KMS-11 (cell line): ENCODE measurements around the gene CDK11B.
A peak's percentile ranks its signal among the peaks of the same experiment; 100 is the strongest.
"Not testable (repeated sequence)": the region's sequence is repeated elsewhere in the genome, so short reads cannot be mapped to it uniquely, and the experiment has no call there.

Experiments
- H2AFZ ChIP-seq: fragments of 200-600 bp; sonication (generic); 2 replicates; pipeline ENCODE4 v1.6.1; 2016; ENCODE audit warnings: antibody characterized with exemption, mixed run types, low read depth
- H3K27ac ChIP-seq: fragments of 200-600 bp; sonication (generic); 2 replicates; pipeline ENCODE4 v1.6.1; 2016; ENCODE audit warnings: mild to moderate bottlenecking, mixed run types
- H3K27me3 ChIP-seq: fragments of 200-600 bp; sonication (generic); 2 replicates; pipeline ENCODE4 v1.6.1; 2017; ENCODE audit warnings: mild to moderate bottlenecking, low read depth, mixed run types, moderate library complexity; ENCODE audit not compliant: insufficient read depth
- H3K36me3 ChIP-seq: fragments of 200-600 bp; sonication (generic); 2 replicates; pipeline ENCODE4 v1.6.1; 2017; ENCODE audit warnings: mild to moderate bottlenecking, mixed run types; ENCODE audit not compliant: insufficient read depth
- H3K4me1 ChIP-seq: fragments of 200-600 bp; sonication (generic); 2 replicates; pipeline ENCODE4 v1.6.1; 2016; ENCODE audit warnings: mild to moderate bottlenecking, low read depth, mixed run types; ENCODE audit not compliant: poor library complexity, severe bottlenecking
- H3K4me2 ChIP-seq: fragments of 200-600 bp; sonication (generic); 2 replicates; pipeline ENCODE4 v1.7.0; 2016; ENCODE audit warnings: mild to moderate bottlenecking, mixed run types
- H3K4me3 ChIP-seq: fragments of 200-600 bp; sonication (generic); IDR thresholded peaks from 2 replicates; pipeline ENCODE4 v1.6.1; 2017; ENCODE audit warnings: low read depth, low read length, mixed read lengths; ENCODE audit not compliant: insufficient read depth
- H3K79me2 ChIP-seq: fragments of 200-600 bp; sonication (generic); 2 replicates; pipeline ENCODE4 v1.6.1; 2016; ENCODE audit warnings: low read depth, mixed run types; ENCODE audit not compliant: insufficient read depth
- H3K9ac ChIP-seq: fragments of 200-600 bp; sonication (generic); 2 replicates; pipeline ENCODE4 v1.6.1; 2016; ENCODE audit warnings: mild to moderate bottlenecking, mixed run types
- H4K20me1 ChIP-seq: fragments of 200-600 bp; sonication (generic); 2 replicates; pipeline ENCODE4 v1.6.1; 2016; ENCODE audit warnings: mild to moderate bottlenecking, mixed run types; ENCODE audit not compliant: insufficient read depth
- TF ChIP-seq, protein P1 (sequence below): fragments of 200-600 bp; sonication (generic); conservative IDR thresholded peaks from 2 replicates; pipeline ENCODE4 v1.6.1; 2017; ENCODE audit warnings: low read depth, mild to moderate bottlenecking, antibody characterized with exemption, low read length, moderate library complexity, mixed read lengths

CDK11B gene

GRCh38 chr1:1658583-1659549 lies at the start of gene CDK11B:
TSS of gene CDK11B (minus strand) at chr1:1659004. CDS start at chr1:1657485, 1,519 bp downstream.
- peak within 1 kb of the TSS; percentile 52 for H2AFZ ChIP-seq
- H3K36me3 ChIP-seq, result peaks cover 19% of the 10 kb centered on the region; the same call in 1 of the 2 replicates
- H4K20me1 ChIP-seq, result not testable (repeated sequence)

GRCh38 chr1:1707897-1708296 lies 49.1 kb upstream of the CDK11B start:
- not testable (repeated sequence) for H4K20me1 ChIP-seq, H3K27ac ChIP-seq, H3K79me2 ChIP-seq, H3K36me3 ChIP-seq, H3K4me1 ChIP-seq, H3K27me3 ChIP-seq, H2AFZ ChIP-seq, H3K4me3 ChIP-seq, H3K9ac ChIP-seq, H3K4me2 ChIP-seq

More at GRCh38 chr1:1658583-1659549, at the start of gene CDK11B:
- not testable (repeated sequence) for H3K27me3 ChIP-seq, H3K4me1 ChIP-seq, H3K4me3 ChIP-seq
- Histone ChIP-seq H3K9ac (peak within 1 kb of the TSS; percentile 63; the same call in 1 of the 2 replicates), H3K27ac (peak within 1 kb of the TSS; percentile 75), H3K79me2 (peaks cover 13% of the 10 kb centered on the region; the same call in 1 of the 2 replicates), H3K4me2 (peak within 1 kb of the TSS; percentile 39; the same call in 1 of the 2 replicates)
- TF ChIP-seq, protein P1, sequence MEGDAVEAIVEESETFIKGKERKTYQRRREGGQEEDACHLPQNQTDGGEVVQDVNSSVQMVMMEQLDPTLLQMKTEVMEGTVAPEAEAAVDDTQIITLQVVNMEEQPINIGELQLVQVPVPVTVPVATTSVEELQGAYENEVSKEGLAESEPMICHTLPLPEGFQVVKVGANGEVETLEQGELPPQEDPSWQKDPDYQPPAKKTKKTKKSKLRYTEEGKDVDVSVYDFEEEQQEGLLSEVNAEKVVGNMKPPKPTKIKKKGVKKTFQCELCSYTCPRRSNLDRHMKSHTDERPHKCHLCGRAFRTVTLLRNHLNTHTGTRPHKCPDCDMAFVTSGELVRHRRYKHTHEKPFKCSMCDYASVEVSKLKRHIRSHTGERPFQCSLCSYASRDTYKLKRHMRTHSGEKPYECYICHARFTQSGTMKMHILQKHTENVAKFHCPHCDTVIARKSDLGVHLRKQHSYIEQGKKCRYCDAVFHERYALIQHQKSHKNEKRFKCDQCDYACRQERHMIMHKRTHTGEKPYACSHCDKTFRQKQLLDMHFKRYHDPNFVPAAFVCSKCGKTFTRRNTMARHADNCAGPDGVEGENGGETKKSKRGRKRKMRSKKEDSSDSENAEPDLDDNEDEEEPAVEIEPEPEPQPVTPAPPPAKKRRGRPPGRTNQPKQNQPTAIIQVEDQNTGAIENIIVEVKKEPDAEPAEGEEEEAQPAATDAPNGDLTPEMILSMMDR, result peak; percentile 45; the same call in 1 of the 2 replicates

DNA sequence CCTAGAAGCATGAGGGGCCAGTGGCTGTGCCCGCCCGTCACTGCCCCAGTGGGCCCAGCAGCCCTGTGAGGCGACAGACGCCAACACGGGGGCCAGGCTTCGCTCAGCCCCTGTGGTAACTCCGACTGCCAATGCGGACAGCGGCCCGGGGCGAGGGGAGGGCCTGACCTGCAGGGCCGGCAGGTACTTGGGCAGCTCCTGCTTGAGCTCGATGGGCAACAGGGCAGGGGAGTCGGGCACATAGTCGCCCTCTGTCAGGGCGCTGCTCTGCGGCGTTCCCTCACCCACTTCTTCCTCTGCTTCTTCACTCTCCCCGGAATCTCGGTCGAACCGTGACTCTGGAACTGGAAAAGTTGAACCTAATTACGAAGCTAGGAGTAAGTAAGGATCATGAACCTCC lies 48.4 kb upstream of the CDK11B start:
- not testable (repeated sequence) for H3K27ac ChIP-seq, H3K79me2 ChIP-seq, H3K9ac ChIP-seq, H3K27me3 ChIP-seq, H3K4me1 ChIP-seq, H3K4me2 ChIP-seq, H4K20me1 ChIP-seq, H3K4me3 ChIP-seq, H2AFZ ChIP-seq, H3K36me3 ChIP-seq

DNA sequence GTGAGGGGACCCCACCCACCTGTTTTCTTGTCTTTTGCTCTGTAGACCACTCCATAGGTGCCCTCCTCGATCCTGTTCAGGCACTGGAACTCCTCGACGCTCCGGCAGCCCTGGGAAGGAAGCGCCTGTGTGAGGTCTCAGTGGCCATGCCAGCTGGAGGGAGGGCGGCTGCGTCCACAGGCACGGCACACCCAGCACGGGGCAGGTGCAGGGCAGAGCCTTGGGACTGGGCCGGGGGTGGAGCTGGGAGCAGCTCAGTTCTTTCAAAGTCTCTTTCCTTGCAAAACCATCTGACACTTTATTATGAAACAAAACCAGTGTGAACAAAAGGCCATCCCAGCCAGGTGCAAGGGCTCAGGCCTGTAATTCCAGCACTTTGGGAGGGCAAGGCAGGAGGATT lies 46.8 kb upstream of the CDK11B start:
- not testable (repeated sequence) for H4K20me1 ChIP-seq, H3K4me2 ChIP-seq, H3K27ac ChIP-seq, H3K27me3 ChIP-seq, H3K9ac ChIP-seq, H3K4me3 ChIP-seq, H3K79me2 ChIP-seq, H3K4me1 ChIP-seq, H3K36me3 ChIP-seq, H2AFZ ChIP-seq

DNA sequence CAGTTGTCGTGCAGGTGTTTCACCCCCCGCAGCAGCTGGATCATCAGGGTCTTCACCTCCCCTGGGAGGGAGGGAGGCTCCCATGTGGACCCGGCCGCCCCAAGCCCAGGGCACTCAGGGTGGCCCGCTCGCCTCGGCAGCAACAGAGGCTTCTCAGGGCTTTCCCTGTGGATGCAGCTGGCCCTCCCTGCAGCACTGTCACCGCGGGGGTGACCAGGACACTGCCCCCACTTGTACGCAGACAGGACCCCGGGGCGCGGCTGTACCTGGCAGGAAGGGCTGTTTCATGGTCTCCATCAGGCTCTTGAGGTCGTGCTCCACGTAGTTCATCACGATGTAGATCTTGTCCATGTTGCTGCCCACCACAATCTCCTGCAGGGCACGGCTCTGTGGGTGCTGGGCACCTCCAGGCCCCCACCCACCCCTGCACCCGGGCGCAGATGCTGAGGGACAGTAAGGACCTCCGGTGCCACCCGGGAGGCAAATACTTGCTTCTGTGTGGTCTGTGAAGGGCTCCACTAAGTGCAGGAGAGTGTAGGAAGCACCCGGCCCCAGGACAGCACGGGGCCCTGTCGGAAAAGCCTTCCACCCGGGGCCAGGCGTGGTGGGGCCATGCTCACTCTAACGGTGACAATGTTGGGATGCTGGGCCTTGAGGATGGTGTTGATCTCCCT lies 45.6 kb upstream of the CDK11B start:
- H3K4me1 ChIP-seq, H3K9ac ChIP-seq, H2AFZ ChIP-seq, H4K20me1 ChIP-seq, H3K79me2 ChIP-seq, H3K36me3 ChIP-seq, H3K4me2 ChIP-seq, H3K27me3 ChIP-seq, H3K27ac ChIP-seq, H3K4me3 ChIP-seq: not testable (repeated sequence)

DNA sequence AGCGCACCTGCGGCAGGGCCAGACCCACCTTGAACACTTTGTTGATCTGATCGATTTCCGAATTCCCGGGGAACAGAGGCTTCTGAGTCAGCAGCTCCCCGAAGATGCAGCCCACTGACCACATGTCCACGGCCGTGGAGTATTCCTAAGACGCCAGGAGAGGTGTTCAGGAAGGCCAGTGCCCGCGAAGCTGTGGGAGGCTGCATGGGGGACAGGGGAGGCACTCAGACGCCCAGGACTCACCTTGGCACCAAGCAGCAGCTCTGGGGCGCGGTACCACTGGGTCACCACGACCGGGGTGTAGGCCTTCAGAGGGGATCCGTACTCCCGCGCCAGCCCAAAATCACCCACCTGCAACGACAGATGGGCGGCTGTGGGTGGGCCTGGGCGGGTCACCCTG lies 45.0 kb upstream of the CDK11B start:
- Histone ChIP-seq H3K4me1 (no peaks in the 10 kb centered on the region), H3K4me2 (no peak overlapping the region), H3K36me3 (no peaks in the 10 kb centered on the region), H3K27ac (no peak overlapping the region), H3K27me3 (no peaks in the 10 kb centered on the region), H4K20me1 (no peaks in the 10 kb centered on the region), H3K9ac (no peak overlapping the region), H3K4me3 (no peak overlapping the region), H2AFZ (no peak overlapping the region), H3K79me2 (no peaks in the 10 kb centered on the region)
- TF ChIP-seq, protein P1, result no peak

GRCh38 chr1:1702506-1702905 lies 43.7 kb upstream of the CDK11B start:
- not testable (repeated sequence) for H3K4me3 ChIP-seq, H3K36me3 ChIP-seq, H2AFZ ChIP-seq, H4K20me1 ChIP-seq, H3K4me1 ChIP-seq, H3K79me2 ChIP-seq, H3K4me2 ChIP-seq, H3K27me3 ChIP-seq, H3K27ac ChIP-seq, H3K9ac ChIP-seq

- H3K79me2 ChIP-seq, H3K4me2 ChIP-seq: not testable (repeated sequence)
Observed at GRCh38 chr1:1700557-1700956, 41.8 kb upstream of the CDK11B start.

More at GRCh38 chr1:1700557-1700956, 41.8 kb upstream of the CDK11B start:
- not testable (repeated sequence) for H3K27ac ChIP-seq, H3K9ac ChIP-seq, H3K4me3 ChIP-seq, H3K27me3 ChIP-seq, H3K36me3 ChIP-seq, H4K20me1 ChIP-seq, H2AFZ ChIP-seq, H3K4me1 ChIP-seq
